Measurements from ENCODE around the gene BCL11B.

GRCh38 chr14:99221445-99221844 lies 50.6 kb downstream of the BCL11B start:
- TF ChIP-seq ZNF699 (CRISPR knock-in tag; IDR thresholded peaks at IDR 0.05; ENCODE audit: insufficient replicate concordance) (no peak), CTCF (IDR thresholded peaks at IDR 0.05 in 2 of 3, conservative IDR thresholded peaks at IDR 0.05 in 1 of 3; ENCODE audit: insufficient read depth in 2 of 3, low read depth in 1 of 3, low read length in 3 of 3) (no peak), ETV5 (CRISPR knock-in tag; IDR thresholded peaks at IDR 0.05; ENCODE audit: low read depth) (no peak), SIN3A (IDR thresholded peaks at IDR 0.05; ENCODE audit: borderline replicate concordance in 2 of 2, control insufficient read depth in 1 of 2, low read depth in 2 of 2, low read length in 2 of 2) (no peak), KDM1A (IDR thresholded peaks at IDR 0.05) (no peak), SNRNP70 (optimal IDR thresholded peaks at IDR 0.05; ENCODE audit: low read depth, low read length) (no peak), SMARCA5 (IDR thresholded peaks at IDR 0.05) (no peak)
